Lower leg skin (tissue), 4 donors: ENCODE data around the gene GGACT. TPM values are rescaled to one million over a fixed set of nuclear protein-coding genes. Genes with fewer than 3 reads are reported as not detected.

Source experiments
- DNase-seq, 2 donors: peaks; one replicate each; pipeline ENCODE4 v3.0.0-alpha.2; 2019; ENCODE audit warnings: low spot score in 2 of 2
- H3K4me3 ChIP-seq: fragments of 200-600 bp; sonication (generic); 2 replicates; pipeline ENCODE4 v1.5.1; 2017; ENCODE audit warnings: mild to moderate bottlenecking, low read depth; ENCODE audit not compliant: poor library complexity, severe bottlenecking
- CTCF ChIP-seq, 3 donors: fragments of 450-650 bp; IDR thresholded peaks; one replicate each; pipeline ENCODE4 v1.5.1; 2016; ENCODE audit warnings: antibody characterized with exemption in 3 of 3, mild to moderate bottlenecking in 3 of 3, moderate library complexity in 2 of 3
- POLR2A ChIP-seq, 2 donors: fragments of 450-650 bp; IDR thresholded peaks; one replicate each; pipeline ENCODE4 v1.6.1; 2016 to 2017; ENCODE audit warnings: antibody characterized with exemption in 2 of 2, mild to moderate bottlenecking in 1 of 2, moderate library complexity in 1 of 2
- WGBS, 2 donors: methylation state at CpG; one replicate each; pipeline ENCODE4 v1.1.5; 2018; 5-methylcytosine and 5-hydroxymethylcytosine counted together
- intact Hi-C: fragments of 100-400 bp; cut with DNase I; formaldehyde crosslinking; loops from one replicate; pipeline ENCODE4 v1.15.0; 2023; ENCODE audit warnings: low total_unique reads
- total RNA-seq, 4 donors: library from RNA; depleted of rRNA; stranded (reverse); fragments of >200 nt; gene quantifications; one replicate each; pipeline ENCODE4 v1.1.0, GENCODE V29; 2016

Gene GGACT
- 1 to 10 TPM; 1.5 to 3.6 (median 2.6) TPM for total RNA-seq

GRCh38 chr13:100588331-100589177 lies at the start of gene GGACT:
Gene GGACT (minus strand): TSS chr13:100588789. CDS start chr13:100532591, 56,198 bp downstream.
- peak within 1 kb of the TSS; percentile 54 for H3K4me3 ChIP-seq
- no peak for TF ChIP-seq CTCF (IDR thresholded peaks at IDR 0.05)
- no peak for TF ChIP-seq POLR2A (IDR thresholded peaks at IDR 0.05)
- intact Hi-C loops = no loop called here
- DNase-seq = peak; percentile 21 to 93
- 9 to 11% methylated on average over 26 to 34 of the region's 82 CpGs for WGBS, 2 donors

DNA sequence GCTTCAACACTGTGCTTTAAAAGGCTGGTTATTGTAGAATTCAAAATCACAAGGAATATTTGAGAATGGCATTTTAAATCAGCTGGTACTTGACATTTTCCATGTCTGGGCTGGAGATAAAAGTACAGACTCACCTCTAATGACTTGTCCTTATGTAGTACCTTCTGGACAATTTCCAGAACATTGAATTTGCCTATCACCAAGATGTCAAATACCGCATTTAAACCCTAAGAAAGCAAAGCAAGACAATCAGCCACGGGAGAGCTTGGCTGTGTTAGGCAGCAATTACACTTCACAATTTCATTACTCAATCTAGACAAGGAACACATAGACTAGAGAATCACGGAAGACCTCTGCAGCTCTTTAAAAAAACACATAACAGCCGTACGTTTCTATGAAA lies 49.2 kb upstream of the GGACT start:
- no peak overlapping the region for H3K4me3 ChIP-seq
- no peak for DNase-seq
- WGBS, 2 donors = 86 to 89% methylated on average over 5 of the region's 5 CpGs
- intact Hi-C loops = no loop called here
- TF ChIP-seq CTCF (IDR thresholded peaks at IDR 0.05) (no peak), POLR2A (IDR thresholded peaks at IDR 0.05) (no peak)

GRCh38 chr13:100637380-100637779 lies 48.8 kb upstream of the GGACT start:
- WGBS, 2 donors = 92 to 99% methylated on average over 15 to 16 of the region's 16 CpGs
- DNase-seq = no peak
- no peak overlapping the region for H3K4me3 ChIP-seq
- intact Hi-C loops = no loop called here
- no peak for TF ChIP-seq POLR2A (IDR thresholded peaks at IDR 0.05)
- TF ChIP-seq CTCF (IDR thresholded peaks at IDR 0.05) = no peak

DNA sequence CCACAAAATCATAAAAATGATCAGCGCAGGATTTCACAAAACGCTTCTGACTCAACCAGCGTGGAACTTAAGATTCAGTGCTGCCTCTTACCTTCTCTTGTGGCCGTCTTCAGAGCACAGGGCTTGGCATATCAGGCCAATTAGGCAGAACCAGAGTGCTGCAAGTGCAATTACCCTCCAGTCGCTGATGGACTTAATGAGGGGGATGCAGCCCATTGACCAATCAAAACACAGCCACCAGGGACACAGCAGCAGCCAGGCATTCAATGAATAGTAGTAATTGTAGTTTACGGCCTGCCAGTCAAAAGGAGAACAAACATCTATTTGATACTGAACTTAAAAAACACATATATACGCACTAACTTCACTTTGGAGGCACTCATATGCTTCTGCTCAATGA lies 47.9 kb upstream of the GGACT start:
- 84 to 90% methylated on average over 7 of the region's 7 CpGs for WGBS, 2 donors
- no peak for TF ChIP-seq CTCF (IDR thresholded peaks at IDR 0.05)
- TF ChIP-seq POLR2A (IDR thresholded peaks at IDR 0.05) = no peak
- H3K4me3 ChIP-seq = no peak overlapping the region
- DNase-seq = no peak
- intact Hi-C loops = no loop called here

DNA sequence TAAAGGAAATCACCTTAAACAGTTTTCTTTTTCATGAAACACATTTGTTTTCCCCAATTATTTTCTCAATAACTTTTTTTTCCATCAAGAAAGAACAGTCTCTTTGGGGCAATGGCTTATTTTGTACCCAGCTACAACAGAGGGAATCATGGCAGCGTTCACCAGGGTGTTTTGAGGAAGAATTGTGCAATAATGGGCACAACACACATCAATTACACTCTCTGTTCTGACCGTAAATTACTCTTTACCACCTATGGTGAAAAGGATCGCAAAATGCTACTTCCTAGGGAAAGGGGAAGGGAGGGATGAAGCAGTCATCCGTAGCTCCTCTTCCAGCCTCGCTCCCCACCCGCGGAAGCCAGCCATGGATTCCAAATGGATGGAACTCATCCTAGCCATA lies 47.4 kb upstream of the GGACT start:
- TF ChIP-seq CTCF (IDR thresholded peaks at IDR 0.05) (no peak), POLR2A (IDR thresholded peaks at IDR 0.05) (no peak)
- WGBS, 2 donors = 84 to 86% methylated on average over 7 of the region's 7 CpGs

More for the DNA sequence above, 47.4 kb upstream of the GGACT start:
- intact Hi-C loops = no loop called here
- no peak for DNase-seq
- no peak overlapping the region for H3K4me3 ChIP-seq
